Forelimb muscle (tissue), 1 donor: ENCODE results near the gene MOXD1. TPM values are rescaled to one million over a fixed set of nuclear protein-coding genes. Genes with fewer than 3 reads are reported as not detected.

ENCODE experiments used
- DNase-seq: peaks from one replicate; pipeline ENCODE4 v3.0.0-alpha.2; 2013; ENCODE audit warnings: low read depth
- polyA plus RNA-seq: library from polyadenylated mRNA; unstranded; fragments of 120-200 nt; gene quantifications from one replicate; pipeline ENCODE4 v1.2.1, GENCODE V29; 2013; ENCODE audit not compliant: insufficient read length

MOXD1 gene
- polyA plus RNA-seq = 2.8 TPM

DNA sequence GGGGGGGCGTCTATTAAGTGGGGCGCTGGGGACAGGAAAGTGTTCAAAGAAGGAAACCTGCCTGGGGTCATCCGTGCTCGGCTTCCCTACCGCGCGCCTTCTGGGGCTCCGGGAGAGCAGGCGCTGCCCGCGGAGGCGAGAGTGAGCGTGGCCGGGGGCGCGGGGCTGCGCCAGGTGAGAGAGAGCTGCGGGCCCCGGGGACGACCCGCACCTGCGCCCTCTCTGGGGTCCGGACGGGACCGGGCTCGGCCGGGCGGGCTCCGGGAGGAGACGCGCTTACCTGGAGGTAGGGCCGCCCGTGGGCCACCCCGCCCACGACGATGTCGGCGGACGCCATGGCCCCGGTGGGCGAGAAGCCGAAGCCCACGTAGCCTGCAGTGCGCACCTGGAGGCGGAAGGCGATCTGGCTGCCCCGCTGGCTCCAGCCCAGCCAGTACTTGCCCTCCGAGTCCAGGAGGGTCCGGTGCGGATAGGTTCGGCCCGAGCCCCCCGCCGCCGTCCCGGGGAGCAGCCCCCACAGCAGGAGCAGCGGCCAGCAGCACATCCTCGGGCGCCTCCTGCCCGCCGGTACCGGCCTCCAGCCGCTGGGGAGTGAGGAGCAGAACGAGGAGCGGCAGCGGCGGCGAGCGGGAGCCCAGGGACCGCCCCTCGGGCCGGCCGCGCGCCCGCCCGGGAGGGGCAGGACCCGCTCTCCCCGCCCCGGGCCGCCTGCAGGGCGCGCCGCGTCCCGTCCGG is at the start of gene MOXD1:
Gene MOXD1 (minus strand): TSS at position 593 of the 735 bp plus-strand sequence. CDS start 49 bp downstream, at position 544.
- no peak for DNase-seq

GRCh38 chr6:132446855-132447241 is 45.6 kb upstream of the MOXD1 start:
- DNase-seq = no peak

- DNase-seq = no peak
These were observed 45.0 kb upstream of the MOXD1 start for GRCh38 chr6:132446141-132446854.

GRCh38 chr6:132445201-132445951 is 44.1 kb upstream of the MOXD1 start:
- DNase-seq = no peak

DNA sequence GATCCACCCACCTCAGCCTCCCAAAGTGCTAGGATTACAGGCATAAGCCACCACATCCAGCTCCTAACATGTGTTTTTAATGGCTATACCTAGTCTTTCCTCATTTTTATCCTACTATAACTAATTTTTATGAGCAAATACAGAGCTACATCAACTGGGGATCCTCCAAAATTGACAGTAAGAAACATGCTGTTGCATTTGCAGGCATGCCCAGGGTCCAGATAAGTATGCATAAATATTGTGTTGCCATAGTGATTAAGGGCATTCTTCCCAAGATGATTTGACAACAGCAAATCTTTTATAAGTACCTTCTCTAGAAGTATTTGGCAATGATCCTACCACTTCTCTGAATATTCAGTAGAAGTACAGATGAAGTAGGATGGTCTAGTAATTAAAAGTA is 41.9 kb upstream of the MOXD1 start:
- DNase-seq = no peak

DNA sequence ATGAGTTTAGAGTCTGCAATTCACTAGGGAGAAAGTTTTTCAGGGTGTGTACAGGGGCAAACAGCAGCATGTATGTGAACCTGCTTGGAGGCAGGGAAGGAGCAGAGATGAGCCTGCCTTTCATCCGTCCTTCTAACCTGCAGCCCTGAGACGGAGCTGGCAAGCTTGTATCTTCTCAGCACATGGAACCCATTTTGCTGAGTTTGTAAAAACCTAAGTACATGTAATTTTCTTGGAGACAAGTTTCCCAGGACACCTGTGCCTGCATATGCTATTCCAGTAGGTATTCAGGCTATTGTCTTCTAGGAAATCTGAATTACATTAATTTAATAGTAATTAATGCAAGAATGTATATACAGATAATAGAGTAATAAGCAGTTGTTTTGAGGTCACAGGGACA is 28.8 kb upstream of the MOXD1 start:
- no peak for DNase-seq

GRCh38 chr6:132425176-132425575 is 23.9 kb upstream of the MOXD1 start:
- DNase-seq = no peak

DNA sequence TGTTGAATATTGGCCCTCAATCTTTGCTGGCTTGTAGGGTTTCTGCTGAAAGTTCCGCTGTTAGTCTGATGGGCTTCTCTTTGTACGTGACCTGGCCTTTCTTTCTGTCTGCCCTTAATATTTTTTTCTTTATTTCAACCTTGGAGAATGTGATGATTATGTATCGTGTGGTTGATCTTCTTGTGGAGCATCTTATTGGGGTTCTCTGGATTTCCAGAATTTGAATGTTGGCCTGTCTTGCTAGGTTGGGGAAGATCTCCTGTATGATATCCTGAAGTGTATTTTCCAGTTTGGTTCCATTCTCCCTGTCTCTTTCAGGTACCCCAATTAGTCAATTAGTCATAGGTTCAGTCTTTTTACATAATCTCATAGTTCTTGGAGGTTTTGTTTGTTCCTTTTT is 22.6 kb upstream of the MOXD1 start:
- no peak for DNase-seq

GRCh38 chr6:132418235-132418965 is 17.1 kb upstream of the MOXD1 start:
- DNase-seq = no peak

DNA sequence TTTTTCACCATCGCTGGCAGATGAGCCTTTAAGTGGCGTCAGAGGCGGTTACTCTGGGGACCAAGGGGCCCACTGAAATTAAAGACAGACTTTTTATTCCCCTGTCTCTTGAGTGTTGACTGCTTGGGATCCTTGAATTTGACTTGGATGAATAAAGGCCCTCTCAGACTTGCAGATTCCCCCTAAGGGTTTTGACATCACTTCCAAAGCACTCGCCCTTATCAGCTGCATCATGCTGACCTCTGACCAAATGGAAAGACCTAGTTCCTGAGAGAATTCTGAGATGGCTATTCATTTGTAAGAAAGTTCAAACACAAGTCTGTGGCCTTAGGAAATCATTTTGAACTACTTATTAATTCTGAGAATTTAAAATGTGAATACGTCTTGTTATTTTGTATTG is 13.5 kb upstream of the MOXD1 start:
- no peak for DNase-seq

- DNase-seq = no peak
These were observed 13.0 kb upstream of the MOXD1 start for GRCh38 chr6:132414322-132414721.

DNA sequence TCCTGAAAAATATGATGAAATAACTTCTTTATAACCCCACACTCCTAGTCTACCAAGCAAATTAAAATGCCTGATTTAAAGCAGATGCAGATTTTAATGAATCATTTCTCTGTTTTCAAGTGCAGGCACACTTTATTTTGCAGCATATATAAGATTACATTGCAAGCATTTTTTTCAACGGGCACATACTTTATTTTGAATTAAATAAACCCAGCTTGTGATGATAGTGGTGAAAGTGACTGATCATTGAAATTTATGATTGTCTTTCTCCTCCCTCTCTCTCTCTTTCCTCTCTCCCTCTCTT is 12.2 kb upstream of the MOXD1 start:
- no peak for DNase-seq

GRCh38 chr6:132412656-132413498 is 11.6 kb upstream of the MOXD1 start:
- DNase-seq = no peak

GRCh38 chr6:132411296-132411695 is 10.0 kb upstream of the MOXD1 start:
- DNase-seq = no peak

- DNase-seq = no peak
These were observed 9.6 kb upstream of the MOXD1 start for GRCh38 chr6:132410830-132411229.

DNA sequence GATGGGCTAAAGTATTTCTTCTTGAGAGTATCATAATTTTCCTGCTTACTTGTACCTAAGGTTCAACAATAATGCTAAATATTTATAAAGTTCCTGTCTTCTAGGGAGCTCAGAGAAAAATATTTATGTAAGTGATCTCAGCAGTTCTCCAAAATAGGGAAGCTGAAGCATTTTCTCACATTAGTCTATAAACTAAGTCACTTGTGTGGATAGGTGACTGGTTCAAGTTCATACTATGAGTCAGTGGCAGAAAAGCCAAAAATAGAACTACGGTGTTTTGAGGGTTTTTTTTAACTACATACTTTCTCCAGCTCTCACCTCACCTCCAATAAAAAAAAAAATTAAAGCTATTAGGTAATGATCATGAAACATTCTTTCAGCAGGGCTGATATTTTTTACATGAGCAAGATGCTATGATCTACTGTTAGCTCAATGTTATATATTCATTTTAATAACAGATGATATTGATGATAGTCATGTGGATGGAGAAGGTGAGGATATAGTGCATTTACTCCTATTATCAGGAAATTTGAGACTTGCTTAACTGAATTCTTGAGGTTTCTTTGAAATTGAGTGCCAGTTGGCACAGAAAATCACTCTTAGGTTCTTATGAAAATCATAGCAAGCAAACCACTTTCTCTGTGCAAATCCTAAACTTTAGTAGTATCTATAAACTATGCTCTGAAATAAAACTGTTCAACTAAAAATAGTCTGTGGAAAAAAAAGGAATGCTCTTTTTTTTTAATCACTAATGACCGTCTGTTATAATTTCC is 4.1 kb upstream of the MOXD1 start:
- no peak for DNase-seq

GRCh38 chr6:132404736-132405135 is 3.5 kb upstream of the MOXD1 start:
- no peak for DNase-seq

- DNase-seq = no peak
These were observed 3.1 kb upstream of the MOXD1 start for GRCh38 chr6:132404330-132404729.

DNA sequence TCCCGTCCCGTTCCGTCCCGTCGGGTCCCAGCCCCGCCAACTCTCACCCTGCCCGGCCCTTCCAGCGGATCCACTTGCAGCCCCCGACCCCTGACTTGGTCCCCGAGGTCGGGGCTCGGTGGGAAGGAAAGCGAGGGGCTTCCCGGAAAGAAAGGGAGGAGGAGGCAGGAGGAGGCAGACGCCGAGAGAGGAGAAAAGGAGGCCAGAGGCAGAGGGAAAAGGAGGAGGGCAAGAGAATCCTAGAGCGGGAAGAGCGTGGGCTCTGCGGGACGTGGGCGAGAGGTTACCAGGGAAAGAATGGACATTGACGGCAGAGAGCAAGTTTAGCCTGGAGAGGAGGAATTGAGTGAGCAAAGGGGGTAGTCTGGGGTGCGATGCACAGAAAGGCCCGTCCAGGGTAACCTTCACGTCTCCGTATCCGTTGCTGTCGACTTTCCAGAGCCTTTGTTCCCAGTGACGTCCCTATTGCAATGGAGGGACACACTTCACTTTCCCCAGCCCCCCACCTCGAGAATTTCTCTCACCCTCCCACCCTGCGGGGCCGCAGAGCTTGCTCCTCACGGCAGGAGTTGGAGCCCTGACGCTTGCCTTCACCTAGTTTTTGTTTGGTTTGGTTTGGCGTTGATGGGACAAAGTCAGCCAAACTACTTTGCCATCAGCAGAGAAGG is 477 bp upstream of the MOXD1 start:
- DNase-seq = no peak

- no peak for DNase-seq
These were observed 756 bp downstream of the MOXD1 start for GRCh38 chr6:132400555-132400882.
